SK-N-SH (cell line): ENCODE results near the gene TPCN2.

Experiments
- EZH2phosphoT487 ChIP-seq: fragments of 200-600 bp; sonication (generic); IDR thresholded peaks from 2 replicates; pipeline ENCODE4 v1.6.1; 2017; ENCODE audit warnings: low read depth, mixed run types, mild to moderate bottlenecking, antibody characterized with exemption, moderate library complexity, borderline replicate concordance
- FOXM1 ChIP-seq: IDR thresholded peaks from 2 replicates; pipeline ENCODE4 v1.4.0; 2012; ENCODE audit warnings: low read depth, mild to moderate bottlenecking
- RAD21 ChIP-seq: IDR thresholded peaks from 2 replicates; pipeline ENCODE4 v1.6.1; 2012; ENCODE audit warnings: mild to moderate bottlenecking, low read length
- RCOR1 ChIP-seq: fragments of 150-350 bp; IDR thresholded peaks from 2 replicates; pipeline ENCODE4 v1.6.1; 2017; ENCODE audit warnings: antibody characterized with exemption, low read length
- RFX5 ChIP-seq: IDR thresholded peaks from 2 replicates; pipeline ENCODE4 v1.6.1; 2012; ENCODE audit warnings: mild to moderate bottlenecking, improper control_type of control experiment, low read length
- RXRA ChIP-seq: IDR thresholded peaks from 2 replicates; pipeline ENCODE4 v1.4.0; 2012; ENCODE audit warnings: low read depth, mild to moderate bottlenecking, borderline replicate concordance
- TAF1 ChIP-seq: IDR thresholded peaks from 2 replicates; pipeline ENCODE4 v1.6.1; 2012; ENCODE audit warnings: low read depth, mild to moderate bottlenecking, low read length, moderate library complexity, borderline replicate concordance
- TCF12 ChIP-seq: IDR thresholded peaks from 2 replicates; pipeline ENCODE4 v1.4.0; 2012
- YY1 ChIP-seq: IDR thresholded peaks from 2 replicates; pipeline ENCODE4 v1.4.0; 2012; ENCODE audit warnings: low read depth, mild to moderate bottlenecking
- TF ChIP-seq, protein P1 (sequence below): IDR thresholded peaks from 2 replicates; pipeline ENCODE4 v1.6.1; 2012; ENCODE audit warnings: mild to moderate bottlenecking, low read depth, low read length, moderate library complexity
- TF ChIP-seq, protein P2 (sequence below): fragments of 200-600 bp; sonication (generic); IDR thresholded peaks from 2 replicates; pipeline ENCODE4 v1.6.1; 2017; ENCODE audit warnings: antibody characterized with exemption, mild to moderate bottlenecking, moderate library complexity
- TF ChIP-seq, protein P3 (sequence below): IDR thresholded peaks from 2 replicates; pipeline ENCODE4 v1.4.0; 2012; ENCODE audit warnings: low read depth
- TF ChIP-seq, protein P4 (sequence below): fragments of 150-350 bp; IDR thresholded peaks from 2 replicates; pipeline ENCODE4 v1.6.1; 2017; ENCODE audit warnings: antibody characterized with exemption, low read length, low read depth, borderline replicate concordance

DNA sequence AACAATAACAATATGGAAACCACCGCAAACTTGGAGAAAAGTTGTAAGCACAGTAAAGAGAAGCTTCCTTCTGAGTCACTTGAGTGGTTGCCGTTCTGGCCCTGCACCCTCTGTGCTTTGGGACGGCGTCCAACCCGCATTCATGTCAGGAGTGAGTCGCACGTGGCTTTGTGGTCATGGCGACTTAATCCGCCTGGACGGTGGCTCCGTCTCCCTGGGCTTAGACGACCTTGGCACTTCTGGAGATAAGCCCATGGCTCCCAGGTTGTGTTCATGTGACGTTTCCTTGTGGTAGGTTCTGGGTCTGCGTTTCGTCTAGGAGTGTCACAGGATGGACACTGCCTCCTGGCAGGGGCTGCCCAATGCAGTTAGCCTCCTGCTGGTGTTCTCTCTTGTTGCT, 40.5 kb downstream of the TPCN2 start:
- TF ChIP-seq RCOR1 (no peak), RAD21 (no peak), FOXM1 (no peak), YY1 (no peak), TAF1 (no peak), EZH2phosphoT487 (no peak), TCF12 (peak; percentile 50), RFX5 (no peak), RXRA (no peak)
- TF ChIP-seq, protein P1, sequence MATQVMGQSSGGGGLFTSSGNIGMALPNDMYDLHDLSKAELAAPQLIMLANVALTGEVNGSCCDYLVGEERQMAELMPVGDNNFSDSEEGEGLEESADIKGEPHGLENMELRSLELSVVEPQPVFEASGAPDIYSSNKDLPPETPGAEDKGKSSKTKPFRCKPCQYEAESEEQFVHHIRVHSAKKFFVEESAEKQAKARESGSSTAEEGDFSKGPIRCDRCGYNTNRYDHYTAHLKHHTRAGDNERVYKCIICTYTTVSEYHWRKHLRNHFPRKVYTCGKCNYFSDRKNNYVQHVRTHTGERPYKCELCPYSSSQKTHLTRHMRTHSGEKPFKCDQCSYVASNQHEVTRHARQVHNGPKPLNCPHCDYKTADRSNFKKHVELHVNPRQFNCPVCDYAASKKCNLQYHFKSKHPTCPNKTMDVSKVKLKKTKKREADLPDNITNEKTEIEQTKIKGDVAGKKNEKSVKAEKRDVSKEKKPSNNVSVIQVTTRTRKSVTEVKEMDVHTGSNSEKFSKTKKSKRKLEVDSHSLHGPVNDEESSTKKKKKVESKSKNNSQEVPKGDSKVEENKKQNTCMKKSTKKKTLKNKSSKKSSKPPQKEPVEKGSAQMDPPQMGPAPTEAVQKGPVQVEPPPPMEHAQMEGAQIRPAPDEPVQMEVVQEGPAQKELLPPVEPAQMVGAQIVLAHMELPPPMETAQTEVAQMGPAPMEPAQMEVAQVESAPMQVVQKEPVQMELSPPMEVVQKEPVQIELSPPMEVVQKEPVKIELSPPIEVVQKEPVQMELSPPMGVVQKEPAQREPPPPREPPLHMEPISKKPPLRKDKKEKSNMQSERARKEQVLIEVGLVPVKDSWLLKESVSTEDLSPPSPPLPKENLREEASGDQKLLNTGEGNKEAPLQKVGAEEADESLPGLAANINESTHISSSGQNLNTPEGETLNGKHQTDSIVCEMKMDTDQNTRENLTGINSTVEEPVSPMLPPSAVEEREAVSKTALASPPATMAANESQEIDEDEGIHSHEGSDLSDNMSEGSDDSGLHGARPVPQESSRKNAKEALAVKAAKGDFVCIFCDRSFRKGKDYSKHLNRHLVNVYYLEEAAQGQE = no peak
- TF ChIP-seq, protein P2, sequence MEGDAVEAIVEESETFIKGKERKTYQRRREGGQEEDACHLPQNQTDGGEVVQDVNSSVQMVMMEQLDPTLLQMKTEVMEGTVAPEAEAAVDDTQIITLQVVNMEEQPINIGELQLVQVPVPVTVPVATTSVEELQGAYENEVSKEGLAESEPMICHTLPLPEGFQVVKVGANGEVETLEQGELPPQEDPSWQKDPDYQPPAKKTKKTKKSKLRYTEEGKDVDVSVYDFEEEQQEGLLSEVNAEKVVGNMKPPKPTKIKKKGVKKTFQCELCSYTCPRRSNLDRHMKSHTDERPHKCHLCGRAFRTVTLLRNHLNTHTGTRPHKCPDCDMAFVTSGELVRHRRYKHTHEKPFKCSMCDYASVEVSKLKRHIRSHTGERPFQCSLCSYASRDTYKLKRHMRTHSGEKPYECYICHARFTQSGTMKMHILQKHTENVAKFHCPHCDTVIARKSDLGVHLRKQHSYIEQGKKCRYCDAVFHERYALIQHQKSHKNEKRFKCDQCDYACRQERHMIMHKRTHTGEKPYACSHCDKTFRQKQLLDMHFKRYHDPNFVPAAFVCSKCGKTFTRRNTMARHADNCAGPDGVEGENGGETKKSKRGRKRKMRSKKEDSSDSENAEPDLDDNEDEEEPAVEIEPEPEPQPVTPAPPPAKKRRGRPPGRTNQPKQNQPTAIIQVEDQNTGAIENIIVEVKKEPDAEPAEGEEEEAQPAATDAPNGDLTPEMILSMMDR = no peak
- TF ChIP-seq, protein P3, sequence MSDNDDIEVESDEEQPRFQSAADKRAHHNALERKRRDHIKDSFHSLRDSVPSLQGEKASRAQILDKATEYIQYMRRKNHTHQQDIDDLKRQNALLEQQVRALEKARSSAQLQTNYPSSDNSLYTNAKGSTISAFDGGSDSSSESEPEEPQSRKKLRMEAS = no peak
- TF ChIP-seq, protein P4, sequence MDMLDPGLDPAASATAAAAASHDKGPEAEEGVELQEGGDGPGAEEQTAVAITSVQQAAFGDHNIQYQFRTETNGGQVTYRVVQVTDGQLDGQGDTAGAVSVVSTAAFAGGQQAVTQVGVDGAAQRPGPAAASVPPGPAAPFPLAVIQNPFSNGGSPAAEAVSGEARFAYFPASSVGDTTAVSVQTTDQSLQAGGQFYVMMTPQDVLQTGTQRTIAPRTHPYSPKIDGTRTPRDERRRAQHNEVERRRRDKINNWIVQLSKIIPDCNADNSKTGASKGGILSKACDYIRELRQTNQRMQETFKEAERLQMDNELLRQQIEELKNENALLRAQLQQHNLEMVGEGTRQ = no peak
